Neuron (in vitro differentiated cells): ENCODE data around the gene ACBD4.

Experiments used
- H2AFZ ChIP-seq: one replicate; pipeline ENCODE4 v1.6.1; 2013; ENCODE audit warnings: low read depth, mild to moderate bottlenecking, inconsistent platforms, low read length, moderate library complexity
- H3K27me3 ChIP-seq: one replicate; pipeline ENCODE4 v1.6.1; 2013; ENCODE audit warnings: low read length; ENCODE audit not compliant: insufficient read depth
- H3K36me3 ChIP-seq: one replicate; pipeline ENCODE4 v1.6.1; 2013; ENCODE audit warnings: low read length; ENCODE audit not compliant: insufficient read depth
- H3K4me1 ChIP-seq: one replicate; pipeline ENCODE4 v1.6.1; 2013; ENCODE audit warnings: low read length; ENCODE audit not compliant: insufficient read depth
- H3K4me3 ChIP-seq: 2 replicates; pipeline ENCODE4 v1.5.1; 2013; ENCODE audit warnings: mild to moderate bottlenecking, low read length, moderate library complexity
- H3K9me3 ChIP-seq: one replicate; pipeline ENCODE4 v1.6.1; 2013; ENCODE audit warnings: low read length

ACBD4 gene

DNA sequence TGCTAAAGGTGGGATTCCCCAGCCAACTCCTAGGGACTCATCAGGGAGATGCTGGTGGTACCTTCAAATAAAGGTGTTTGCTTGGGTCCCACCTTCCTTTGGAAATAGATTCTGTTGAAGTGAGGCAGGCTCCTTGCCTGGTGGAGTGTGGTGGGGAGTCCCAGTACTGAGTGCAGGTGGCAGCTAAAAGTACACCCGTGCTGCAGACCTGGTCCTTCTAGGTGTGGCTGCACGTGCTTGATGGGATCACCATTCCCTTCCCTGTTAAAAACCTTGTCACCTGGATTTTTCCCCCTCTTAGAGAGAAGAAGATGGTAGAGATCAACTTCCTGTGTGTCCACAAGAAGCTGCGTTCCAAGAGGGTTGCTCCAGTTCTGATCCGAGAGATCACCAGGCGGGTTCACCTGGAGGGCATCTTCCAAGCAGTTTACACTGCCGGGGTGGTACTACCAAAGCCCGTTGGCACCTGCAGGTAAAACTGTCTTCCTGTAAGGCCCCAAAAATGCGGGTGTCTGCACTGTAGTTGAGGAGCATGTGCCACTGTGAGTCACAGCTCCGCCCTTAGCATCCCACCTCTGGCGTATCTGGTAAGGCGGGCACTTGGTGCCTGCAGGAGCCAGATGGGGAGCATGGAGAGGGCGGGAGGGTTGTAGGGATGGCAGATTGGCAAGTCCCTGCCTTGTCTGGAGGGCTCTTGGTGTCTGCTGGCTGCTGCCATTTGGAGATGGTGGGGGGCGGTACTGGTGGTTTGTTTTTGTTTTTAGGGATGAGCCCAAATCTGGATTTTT, 37.2 kb upstream of the ACBD4 start:
- Histone ChIP-seq H3K27me3 (no peaks in the 10 kb centered on the region), H3K36me3 (peaks cover 67% of the 10 kb centered on the region), H3K9me3 (no peaks in the 10 kb centered on the region), H3K4me1 (no peaks in the 10 kb centered on the region), H2AFZ (no peak overlapping the region), H3K4me3 (no peak overlapping the region)

GRCh38 chr17:45098869-45099616, 36.4 kb upstream of the ACBD4 start:
- Histone ChIP-seq H3K4me1 (no peaks in the 10 kb centered on the region), H2AFZ (no peak overlapping the region), H3K36me3 (peaks cover 67% of the 10 kb centered on the region)

GRCh38 chr17:45101546-45101882, 34.0 kb upstream of the ACBD4 start:
- H3K36me3 ChIP-seq = peaks cover 78% of the 10 kb centered on the region
- H3K4me3 ChIP-seq = no peak overlapping the region
- no peaks in the 10 kb centered on the region for H3K9me3 ChIP-seq
- no peak overlapping the region for H2AFZ ChIP-seq
- no peaks in the 10 kb centered on the region for H3K27me3 ChIP-seq
- H3K4me1 ChIP-seq = no peaks in the 10 kb centered on the region

More at GRCh38 chr17:45098869-45099616, 36.4 kb upstream of the ACBD4 start:
- no peak overlapping the region for H3K4me3 ChIP-seq
- no peaks in the 10 kb centered on the region for H3K27me3 ChIP-seq
- no peaks in the 10 kb centered on the region for H3K9me3 ChIP-seq

GRCh38 chr17:45101883-45102811, 33.3 kb upstream of the ACBD4 start:
- Histone ChIP-seq H3K4me1 (peaks cover 5% of the 10 kb centered on the region), H3K4me3 (no peak overlapping the region), H3K36me3 (peaks cover 78% of the 10 kb centered on the region), H2AFZ (no peak overlapping the region), H3K9me3 (no peaks in the 10 kb centered on the region), H3K27me3 (no peaks in the 10 kb centered on the region)

DNA sequence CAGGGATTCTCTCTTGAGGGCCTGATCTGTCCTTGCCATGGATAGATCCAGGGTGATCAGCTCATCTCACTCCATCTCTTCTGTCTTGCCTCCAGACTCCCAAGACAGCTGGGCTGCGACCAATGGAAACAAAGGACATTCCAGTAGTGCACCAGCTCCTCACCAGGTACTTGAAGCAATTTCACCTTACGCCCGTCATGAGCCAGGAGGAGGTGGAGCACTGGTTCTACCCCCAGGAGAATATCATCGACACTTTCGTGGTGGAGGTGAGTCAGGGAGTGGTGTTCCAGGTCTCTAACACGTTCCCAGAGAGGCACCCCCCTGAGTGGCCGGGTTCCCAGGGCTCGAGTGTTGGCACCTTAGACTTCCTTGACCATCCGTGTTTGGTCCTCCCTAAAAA, 32.6 kb upstream of the ACBD4 start:
- Histone ChIP-seq H3K4me1 (peaks cover 6% of the 10 kb centered on the region), H3K36me3 (peaks cover 76% of the 10 kb centered on the region), H3K9me3 (no peaks in the 10 kb centered on the region)

DNA sequence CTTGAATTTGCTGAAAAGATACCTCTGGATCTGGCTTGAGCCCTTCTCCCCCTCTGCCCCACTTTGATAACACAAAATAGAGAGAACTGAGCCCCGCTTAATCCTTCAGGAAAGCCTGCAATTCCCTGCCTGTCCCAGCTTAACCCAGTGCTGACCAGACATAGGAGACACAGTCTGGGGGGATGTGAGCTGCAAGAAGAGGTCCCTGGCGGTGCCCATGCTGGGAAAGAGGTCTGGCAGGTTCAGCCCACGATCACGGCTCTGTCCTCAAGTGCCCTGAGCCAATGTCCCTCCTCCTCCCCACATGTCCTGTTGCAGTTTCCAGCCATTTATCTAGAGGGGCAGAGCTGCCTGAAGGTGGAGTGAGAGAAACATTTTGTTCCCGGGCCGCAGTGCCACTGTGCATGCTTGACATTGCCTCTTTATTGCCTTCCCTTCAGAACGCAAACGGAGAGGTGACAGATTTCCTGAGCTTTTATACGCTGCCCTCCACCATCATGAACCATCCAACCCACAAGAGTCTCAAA, 32.2 kb upstream of the ACBD4 start:
- Histone ChIP-seq H3K36me3 (peaks cover 76% of the 10 kb centered on the region), H3K4me1 (peaks cover 6% of the 10 kb centered on the region), H3K4me3 (no peak overlapping the region), H2AFZ (no peak overlapping the region), H3K9me3 (no peaks in the 10 kb centered on the region), H3K27me3 (no peaks in the 10 kb centered on the region)

More for the DNA sequence above, 32.6 kb upstream of the ACBD4 start:
- H3K27me3 ChIP-seq = no peaks in the 10 kb centered on the region
- H3K4me3 ChIP-seq = no peak overlapping the region
- no peak overlapping the region for H2AFZ ChIP-seq

- H3K4me3 ChIP-seq = no peak overlapping the region
- no peaks in the 10 kb centered on the region for H3K27me3 ChIP-seq
- H3K9me3 ChIP-seq = no peaks in the 10 kb centered on the region
- no peak overlapping the region for H2AFZ ChIP-seq
- H3K36me3 ChIP-seq = peaks cover 78% of the 10 kb centered on the region
- H3K4me1 ChIP-seq = peaks cover 6% of the 10 kb centered on the region
Measured at GRCh38 chr17:45104029-45104428, 31.5 kb upstream of the ACBD4 start.

GRCh38 chr17:45104497-45104896, 31.0 kb upstream of the ACBD4 start:
- Histone ChIP-seq H3K36me3 (peaks cover 76% of the 10 kb centered on the region), H3K9me3 (no peaks in the 10 kb centered on the region), H3K4me1 (peaks cover 6% of the 10 kb centered on the region), H3K4me3 (no peak overlapping the region), H2AFZ (no peak overlapping the region), H3K27me3 (no peaks in the 10 kb centered on the region)

DNA sequence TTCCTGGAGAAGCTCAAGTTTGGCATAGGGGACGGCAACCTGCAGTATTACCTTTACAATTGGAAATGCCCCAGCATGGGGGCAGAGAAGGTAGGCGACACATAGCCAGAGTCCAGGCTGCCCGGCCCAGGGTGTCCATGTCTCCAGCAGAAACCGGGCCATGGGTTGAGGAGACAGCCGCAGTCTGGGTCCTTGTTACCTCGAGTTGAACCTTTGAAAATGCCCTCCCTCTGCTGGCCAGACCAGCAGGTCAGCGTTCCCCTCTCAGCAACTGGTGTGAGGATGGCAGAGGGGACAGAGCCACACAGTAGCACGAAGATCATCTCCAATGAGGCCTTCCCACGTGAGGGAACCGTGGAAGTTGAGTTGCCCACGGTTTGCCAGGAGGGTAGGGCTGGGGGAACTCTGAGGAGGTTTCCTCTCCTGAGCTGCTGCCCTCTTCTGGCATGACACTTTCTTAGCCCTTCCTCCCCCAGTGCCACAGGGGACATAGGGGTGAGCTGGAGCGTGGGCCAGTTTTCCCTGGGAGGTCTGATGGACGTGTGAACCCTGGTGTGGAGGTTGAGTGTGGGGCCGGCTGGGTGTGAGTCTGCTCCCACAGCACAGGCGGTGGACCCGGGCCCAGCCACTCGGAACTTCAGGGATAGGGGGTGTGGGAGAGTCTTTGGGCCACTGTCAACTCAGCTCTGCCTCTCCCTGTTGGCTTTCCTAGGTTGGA, 30.4 kb upstream of the ACBD4 start:
- H3K27me3 ChIP-seq = no peaks in the 10 kb centered on the region
- no peaks in the 10 kb centered on the region for H3K9me3 ChIP-seq
- H2AFZ ChIP-seq = no peak overlapping the region
- peaks cover 72% of the 10 kb centered on the region for H3K36me3 ChIP-seq
- H3K4me1 ChIP-seq = peaks cover 6% of the 10 kb centered on the region
- no peak overlapping the region for H3K4me3 ChIP-seq

GRCh38 chr17:45106096-45106495, 29.4 kb upstream of the ACBD4 start:
- Histone ChIP-seq H2AFZ (no peak overlapping the region), H3K36me3 (peaks cover 72% of the 10 kb centered on the region), H3K27me3 (no peaks in the 10 kb centered on the region), H3K4me3 (no peak overlapping the region), H3K4me1 (peaks cover 6% of the 10 kb centered on the region), H3K9me3 (no peaks in the 10 kb centered on the region)

DNA sequence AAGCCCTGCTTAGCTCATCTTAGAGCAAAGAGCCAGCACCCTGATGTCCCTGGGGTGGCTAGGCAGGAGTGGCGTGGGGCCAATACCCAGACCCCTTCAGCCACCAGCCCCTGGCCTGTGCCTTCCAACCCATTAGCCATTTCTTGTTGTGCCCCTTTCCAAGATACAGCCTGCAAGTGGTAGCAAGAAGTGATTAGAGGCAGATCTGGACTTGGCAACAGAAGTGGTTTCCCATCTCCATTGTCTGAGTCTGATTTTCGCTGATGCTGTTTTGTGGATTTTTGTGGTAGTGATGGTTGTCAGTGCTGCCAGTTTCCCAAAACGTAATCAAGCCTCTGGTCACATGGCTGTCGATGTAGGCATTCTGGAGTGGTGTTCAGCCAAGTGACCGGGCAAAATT, 28.9 kb upstream of the ACBD4 start:
- H3K27me3 ChIP-seq = no peaks in the 10 kb centered on the region
- H3K36me3 ChIP-seq = peaks cover 71% of the 10 kb centered on the region
- H3K4me3 ChIP-seq = no peak overlapping the region
- H3K4me1 ChIP-seq = peaks cover 6% of the 10 kb centered on the region
- no peak overlapping the region for H2AFZ ChIP-seq
- no peaks in the 10 kb centered on the region for H3K9me3 ChIP-seq

- Histone ChIP-seq H3K4me1 (peaks cover 6% of the 10 kb centered on the region), H2AFZ (no peak overlapping the region), H3K36me3 (peaks cover 62% of the 10 kb centered on the region)
Measured at GRCh38 chr17:45107293-45108010, 28.0 kb upstream of the ACBD4 start.

More at GRCh38 chr17:45107293-45108010, 28.0 kb upstream of the ACBD4 start:
- no peaks in the 10 kb centered on the region for H3K9me3 ChIP-seq
- no peaks in the 10 kb centered on the region for H3K27me3 ChIP-seq
- no peak overlapping the region for H3K4me3 ChIP-seq
